Caco-2 (cell line): ENCODE measurements around the gene DRD5. TPM values are rescaled to one million over a fixed set of nuclear protein-coding genes. Genes with fewer than 3 reads are reported as not detected.
"Not testable (repeated sequence)": the region's sequence is repeated elsewhere in the genome, so short reads cannot be mapped to it uniquely, and the experiment has no call there.

ENCODE experiments used
- Bru-seq: library from RNA; stranded (reverse); fragments of 400-500 nt; gene quantifications from one replicate; lab custom pipeline; 2021; lab: Mats Ljungman, UMichigan
- BruChase-seq, 2 experiments: library from RNA; stranded (reverse); fragments of 400-500 nt; gene quantifications; one replicate each; lab custom pipeline; 2021; lab: Mats Ljungman, UMichigan
- BruUV-seq: library from RNA; stranded (reverse); fragments of 400-500 nt; replicated peaks from 2 replicates; lab custom pipeline; 2021; lab: Mats Ljungman, UMichigan
- CTCF ChIA-PET: fragments of 300-600 bp; sonication (Branson Sonifier 250); formaldehyde crosslinking; loops from one replicate; lab custom pipeline; 2022; ENCODE audit warnings: antibody characterized with exemption; lab: Charles Lee
- POLR2A ChIA-PET: fragments of 300-600 bp; sonication (Branson Sonifier 250); formaldehyde crosslinking; loops from one replicate; lab custom pipeline; 2022; ENCODE audit warnings: antibody characterized with exemption; lab: Charles Lee
- DNase-seq, 2 experiments: peaks; one replicate each; pipeline versions ENCODE4 v3.0.0 to v3.0.0-alpha.2; 2020 to 2022
- H3K27me3 ChIP-seq: replicated peaks from 2 replicates; pipeline ENCODE4 v1.6.0; 2011; ENCODE audit warnings: low read length; ENCODE audit not compliant: control insufficient read depth, insufficient read depth
- H3K36me3 ChIP-seq: 2 replicates; pipeline ENCODE4 v1.5.1; 2011; ENCODE audit warnings: low read length; ENCODE audit not compliant: control insufficient read depth, insufficient read depth
- H3K4me1 ChIP-seq: fragments of 250-450 bp; sonication (Bioruptor Pico); 2 replicates; pipeline ENCODE4 v1.5.1; 2020; ENCODE audit warnings: mild to moderate bottlenecking
- H3K4me3 ChIP-seq: 2 replicates; pipeline ENCODE4 v1.5.1; 2011; ENCODE audit warnings: low read depth, mild to moderate bottlenecking, control low read depth, low read length
- H3K9me3 ChIP-seq: fragments of 250-450 bp; sonication (Bioruptor Pico); 2 replicates; pipeline ENCODE4 v1.5.1; 2020; ENCODE audit warnings: mild to moderate bottlenecking, moderate library complexity
- H3K27ac Mint-ChIP-seq: one replicate; pipeline ENCODE4 v1.8.0; 2022; ENCODE audit warnings: mixed read lengths; ENCODE audit not compliant: unreplicated experiment
- H3K27me3 Mint-ChIP-seq: one replicate; pipeline ENCODE4 v1.8.0; 2022; ENCODE audit warnings: mixed read lengths; ENCODE audit not compliant: insufficient read depth, unreplicated experiment
- H3K36me3 Mint-ChIP-seq: one replicate; pipeline ENCODE4 v1.8.0; 2022; ENCODE audit warnings: mild to moderate bottlenecking, mixed read lengths; ENCODE audit not compliant: insufficient read depth, unreplicated experiment
- H3K4me1 Mint-ChIP-seq: one replicate; pipeline ENCODE4 v1.8.0; 2022; ENCODE audit warnings: low read depth, mixed read lengths; ENCODE audit not compliant: unreplicated experiment
- H3K4me3 Mint-ChIP-seq: one replicate; pipeline ENCODE4 v1.8.0; 2022; ENCODE audit warnings: mild to moderate bottlenecking, moderate library complexity, mixed read lengths; ENCODE audit not compliant: unreplicated experiment
- H3K9me3 Mint-ChIP-seq: one replicate; pipeline ENCODE4 v1.8.0; 2022; ENCODE audit warnings: mixed read lengths; ENCODE audit not compliant: unreplicated experiment
- CTCF ChIP-seq, 2 experiments: fragments of 200-600 bp in 1 of 2; IDR thresholded peaks; 1 replicate in 1 of 2; 2 replicates in 1 of 2; pipeline versions ENCODE4 v1.5.1 to v1.8.0; 2011 to 2022; ENCODE audit warnings: antibody characterized with exemption in 1 of 2, control low read depth in 1 of 2, inconsistent platforms in 1 of 2, low read depth in 1 of 2, low read length in 1 of 2, mild to moderate bottlenecking in 1 of 2, moderate library complexity in 1 of 2; ENCODE audit not compliant: insufficient read depth in 1 of 2, severe bottlenecking in 1 of 2, unreplicated experiment in 1 of 2
- intact Hi-C: fragments of 100-400 bp; cut with micrococcal nuclease; formaldehyde crosslinking; loops from one replicate; pipeline ENCODE4 v1.10.0; 2022; ENCODE audit not compliant: unreplicated experiment
- long read RNA-seq: library from polyadenylated mRNA; stranded (forward); transcript quantifications from one replicate; pipeline ENCODE4 v2.0.0, GENCODE V29; 2022
- total RNA-seq: library from RNA; stranded (reverse); gene quantifications from 2 replicates; pipeline ENCODE4 v1.2.3, GENCODE V29; 2022

Gene DRD5
- not detected in 2 replicates for total RNA-seq
- Bru-seq, nascent RNA: not detected
- BruChase-seq, experiment 1, labeled RNA remaining after a 2-hour chase: percentile 21 among the genes with signal in this experiment
- BruChase-seq, experiment 2, labeled RNA remaining after a 6-hour chase: not detected
- long read RNA-seq: 0 reads

- Mint-ChIP-seq H3K36me3 (no peaks in the 10 kb centered on the region), H3K4me3 (no peak within 1 kb of the TSS), H3K27ac (no peak within 1 kb of the TSS), H3K4me1 (peaks cover 12% of the 10 kb centered on the region), H3K27me3 (peaks cover 22% of the 10 kb centered on the region), H3K9me3 (peaks cover 9% of the 10 kb centered on the region)
- Histone ChIP-seq H3K4me1 (no peaks in the 10 kb centered on the region), H3K4me3 (no peak within 1 kb of the TSS), H3K9me3 (no peaks in the 10 kb centered on the region), H3K36me3 (no peaks in the 10 kb centered on the region), H3K27me3 (no peaks in the 10 kb centered on the region)
- no peak for TF ChIP-seq CTCF (IDR thresholded peaks at IDR 0.05; ENCODE audit: insufficient read depth in 1 of 2, low read depth in 1 of 2, low read length in 1 of 2, severe bottlenecking in 1 of 2, unreplicated experiment in 1 of 2)
- ChIA-PET CTCF (no interaction called here), POLR2A (no interaction called here)
- DNase-seq: no peak
- BruUV-seq: no TSS peak
- intact Hi-C loops: no loop called here
Observed at GRCh38 chr4:9781343-9782135, at the start of gene DRD5. Gene DRD5 (plus strand): TSS chr4:9781634. CDS start chr4:9782030, 396 bp downstream.

- H3K4me3 ChIP-seq, POLR2A ChIA-PET, CTCF ChIA-PET, H3K27me3 Mint-ChIP-seq, H3K36me3 ChIP-seq, H3K9me3 Mint-ChIP-seq, H3K27ac Mint-ChIP-seq, H3K36me3 Mint-ChIP-seq, H3K27me3 ChIP-seq, BruUV-seq, intact Hi-C loops, H3K9me3 ChIP-seq, H3K4me1 Mint-ChIP-seq, H3K4me1 ChIP-seq: not testable (repeated sequence)
- DNase-seq: peak; percentile 34 to 53
- H3K4me3 Mint-ChIP-seq: peak overlapping the region; percentile 36
Observed at GRCh38 chr4:9732256-9732655, 49.2 kb upstream of the DRD5 start.

- intact Hi-C loops: no loop called here
- no peak for TF ChIP-seq CTCF (IDR thresholded peaks at IDR 0.05; ENCODE audit: insufficient read depth in 1 of 2, low read depth in 1 of 2, low read length in 1 of 2, severe bottlenecking in 1 of 2, unreplicated experiment in 1 of 2)
- Mint-ChIP-seq H3K27ac (no peak overlapping the region), H3K4me3 (no peak overlapping the region), H3K36me3 (no peaks in the 10 kb centered on the region), H3K9me3 (no peaks in the 10 kb centered on the region), H3K27me3 (no peaks in the 10 kb centered on the region), H3K4me1 (peaks cover 7% of the 10 kb centered on the region)
- no TSS peak for BruUV-seq
- DNase-seq: no peak
- ChIA-PET CTCF (interaction anchor here (0.6 kb wide), 1 partner anchor 19 kb away, joined by 3 read pairs; no protein-coding TSS in a partner anchor), POLR2A (no interaction called here)
- H3K4me1 ChIP-seq: peaks cover 4% of the 10 kb centered on the region; the same call in 1 of the 2 replicates
- H3K36me3 ChIP-seq: no peaks in the 10 kb centered on the region
- H3K9me3 ChIP-seq: no peaks in the 10 kb centered on the region
- H3K27me3 ChIP-seq: no peaks in the 10 kb centered on the region
- H3K4me3 ChIP-seq: no peak overlapping the region
Observed at GRCh38 chr4:9735515-9735914, 45.9 kb upstream of the DRD5 start.

GRCh38 chr4:9737280-9737679 lies 44.2 kb upstream of the DRD5 start:
- POLR2A ChIA-PET, H3K27me3 ChIP-seq, H3K36me3 Mint-ChIP-seq, H3K27me3 Mint-ChIP-seq, H3K4me3 ChIP-seq, H3K27ac Mint-ChIP-seq, BruUV-seq, H3K4me1 Mint-ChIP-seq, H3K4me1 ChIP-seq, DNase-seq, H3K36me3 ChIP-seq, H3K9me3 ChIP-seq, CTCF ChIA-PET, H3K9me3 Mint-ChIP-seq, intact Hi-C loops, H3K4me3 Mint-ChIP-seq: not testable (repeated sequence)

- DNase-seq, CTCF ChIA-PET, POLR2A ChIA-PET, H3K27ac Mint-ChIP-seq, BruUV-seq, H3K36me3 ChIP-seq, intact Hi-C loops, H3K4me3 Mint-ChIP-seq, H3K4me3 ChIP-seq, H3K4me1 Mint-ChIP-seq, H3K4me1 ChIP-seq, H3K27me3 ChIP-seq, H3K27me3 Mint-ChIP-seq, H3K9me3 ChIP-seq, H3K36me3 Mint-ChIP-seq: not testable (repeated sequence)
- H3K9me3 Mint-ChIP-seq: peaks cover 11% of the 10 kb centered on the region
Observed at GRCh38 chr4:9743789-9744188, 37.6 kb upstream of the DRD5 start.
